A673 (cell line): ENCODE results near the gene CAMSAP1. TPM values are rescaled to one million over a fixed set of nuclear protein-coding genes. Genes with fewer than 3 reads are reported as not detected.

Source experiments
- BruUV-seq: library from RNA; stranded (reverse); fragments of 400-500 nt; replicated peaks from 2 replicates; lab custom pipeline; 2021; lab: Mats Ljungman, UMichigan
- CTCF ChIA-PET: fragments of 300-600 bp; sonication (Branson Sonifier 250); formaldehyde crosslinking; loops from one replicate; lab custom pipeline; 2022; ENCODE audit warnings: antibody characterized with exemption; lab: Charles Lee
- POLR2A ChIA-PET: fragments of 300-600 bp; sonication (Branson Sonifier 250); formaldehyde crosslinking; loops from one replicate; lab custom pipeline; 2022; ENCODE audit warnings: antibody characterized with exemption; ENCODE audit not compliant: low non-redundant PET; lab: Charles Lee
- DNase-seq: peaks from one replicate; pipeline ENCODE4 v3.0.0-alpha.2; 2015; ENCODE audit warnings: low spot score
- H3K27ac ChIP-seq: fragments of 200-600 bp; sonication (generic); 2 replicates; pipeline ENCODE4 v1.5.1; 2016; ENCODE audit warnings: mixed run types, low read depth, mild to moderate bottlenecking, mixed read lengths, antibody characterized with exemption, low read length; ENCODE audit not compliant: poor library complexity, severe bottlenecking
- H3K27me3 ChIP-seq: fragments of 200-600 bp; sonication (generic); replicated peaks from 2 replicates; pipeline ENCODE4 v1.6.1; 2017; ENCODE audit warnings: mixed run types, low read depth, mild to moderate bottlenecking, mixed read lengths, antibody characterized with exemption, low read length; ENCODE audit not compliant: insufficient read depth, poor library complexity
- H3K36me3 ChIP-seq: fragments of 200-600 bp; sonication (generic); 2 replicates; pipeline ENCODE4 v1.6.1; 2016; ENCODE audit warnings: mixed run types, mild to moderate bottlenecking, mixed read lengths, antibody characterized with exemption, low read length; ENCODE audit not compliant: insufficient read depth, poor library complexity, severe bottlenecking
- H3K4me1 ChIP-seq: fragments of 200-600 bp; sonication (generic); 2 replicates; pipeline ENCODE4 v1.6.1; 2017; ENCODE audit warnings: mixed run types, mild to moderate bottlenecking, mixed read lengths, antibody characterized with exemption, low read length; ENCODE audit not compliant: insufficient read depth, poor library complexity, severe bottlenecking
- H3K4me3 ChIP-seq: fragments of 200-600 bp; sonication (generic); 2 replicates; pipeline ENCODE4 v1.5.1; 2016; ENCODE audit warnings: low read depth, mixed run types, mild to moderate bottlenecking, mixed read lengths, low read length; ENCODE audit not compliant: poor library complexity, severe bottlenecking
- H3K9me3 ChIP-seq: fragments of 200-600 bp; sonication (generic); 2 replicates; pipeline ENCODE4 v1.6.1; 2016; ENCODE audit warnings: mixed run types, low read depth, mild to moderate bottlenecking, mixed read lengths, antibody characterized with exemption, low read length; ENCODE audit not compliant: poor library complexity, severe bottlenecking
- EZH2 ChIP-seq: fragments of 200-600 bp; sonication (generic); IDR thresholded peaks from 2 replicates; pipeline ENCODE4 v1.6.1; 2017; ENCODE audit warnings: borderline replicate concordance, low read depth, mild to moderate bottlenecking, mixed read lengths, antibody characterized with exemption, low read length; ENCODE audit not compliant: poor library complexity, severe bottlenecking
- intact Hi-C: fragments of 100-400 bp; cut with micrococcal nuclease; formaldehyde crosslinking; loops from one replicate; pipeline ENCODE4 v1.10.0; 2022; ENCODE audit not compliant: unreplicated experiment
- total RNA-seq: library from RNA; stranded (reverse); gene quantifications from 2 replicates; pipeline ENCODE4 v1.2.3, GENCODE V29; 2021
- TF ChIP-seq, protein P1 (sequence below): fragments of 300-800, 200-600 bp; sonication (generic); conservative IDR thresholded peaks from 2 replicates; pipeline ENCODE4 v1.5.1; 2017; ENCODE audit warnings: low read depth, mild to moderate bottlenecking, antibody characterized with exemption, low read length, moderate library complexity, mixed read lengths

Gene CAMSAP1
- total RNA-seq, 1 experiment from 2014 or later: 52.3 TPM

DNA sequence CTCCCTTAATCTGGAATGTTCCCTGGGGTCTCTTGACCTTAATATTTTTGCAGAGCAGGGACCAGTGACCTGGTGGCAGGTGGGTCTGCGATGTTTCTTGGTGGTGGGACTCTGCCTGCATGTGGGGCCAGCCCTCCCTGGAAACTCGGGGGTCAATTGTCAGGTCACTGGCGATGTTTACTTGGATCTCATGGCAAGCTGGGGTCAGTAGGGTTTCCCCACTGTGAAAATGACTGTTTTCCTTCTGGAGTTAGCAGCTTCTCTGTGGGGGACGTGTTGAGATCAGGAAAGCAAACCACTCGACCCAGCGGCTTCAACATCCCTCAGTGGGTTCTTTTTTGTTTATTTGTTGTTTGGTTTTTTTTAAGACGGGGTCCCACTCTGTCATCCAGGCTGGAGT is 131.4 kb downstream of the CAMSAP1 start:
- Histone ChIP-seq H3K36me3 (no peaks in the 10 kb centered on the region), H3K4me1 (no peaks in the 10 kb centered on the region), H3K27me3 (no peaks in the 10 kb centered on the region), H3K9me3 (no peaks in the 10 kb centered on the region), H3K27ac (no peak overlapping the region), H3K4me3 (no peak overlapping the region)
- CTCF ChIA-PET: no interaction called here
- intact Hi-C loops: no loop called here
- POLR2A ChIA-PET: no interaction called here
- DNase-seq: no peak
- no TSS peak for BruUV-seq
- TF ChIP-seq, protein P1, sequence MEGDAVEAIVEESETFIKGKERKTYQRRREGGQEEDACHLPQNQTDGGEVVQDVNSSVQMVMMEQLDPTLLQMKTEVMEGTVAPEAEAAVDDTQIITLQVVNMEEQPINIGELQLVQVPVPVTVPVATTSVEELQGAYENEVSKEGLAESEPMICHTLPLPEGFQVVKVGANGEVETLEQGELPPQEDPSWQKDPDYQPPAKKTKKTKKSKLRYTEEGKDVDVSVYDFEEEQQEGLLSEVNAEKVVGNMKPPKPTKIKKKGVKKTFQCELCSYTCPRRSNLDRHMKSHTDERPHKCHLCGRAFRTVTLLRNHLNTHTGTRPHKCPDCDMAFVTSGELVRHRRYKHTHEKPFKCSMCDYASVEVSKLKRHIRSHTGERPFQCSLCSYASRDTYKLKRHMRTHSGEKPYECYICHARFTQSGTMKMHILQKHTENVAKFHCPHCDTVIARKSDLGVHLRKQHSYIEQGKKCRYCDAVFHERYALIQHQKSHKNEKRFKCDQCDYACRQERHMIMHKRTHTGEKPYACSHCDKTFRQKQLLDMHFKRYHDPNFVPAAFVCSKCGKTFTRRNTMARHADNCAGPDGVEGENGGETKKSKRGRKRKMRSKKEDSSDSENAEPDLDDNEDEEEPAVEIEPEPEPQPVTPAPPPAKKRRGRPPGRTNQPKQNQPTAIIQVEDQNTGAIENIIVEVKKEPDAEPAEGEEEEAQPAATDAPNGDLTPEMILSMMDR: no peak
- TF ChIP-seq EZH2: no peak

DNA sequence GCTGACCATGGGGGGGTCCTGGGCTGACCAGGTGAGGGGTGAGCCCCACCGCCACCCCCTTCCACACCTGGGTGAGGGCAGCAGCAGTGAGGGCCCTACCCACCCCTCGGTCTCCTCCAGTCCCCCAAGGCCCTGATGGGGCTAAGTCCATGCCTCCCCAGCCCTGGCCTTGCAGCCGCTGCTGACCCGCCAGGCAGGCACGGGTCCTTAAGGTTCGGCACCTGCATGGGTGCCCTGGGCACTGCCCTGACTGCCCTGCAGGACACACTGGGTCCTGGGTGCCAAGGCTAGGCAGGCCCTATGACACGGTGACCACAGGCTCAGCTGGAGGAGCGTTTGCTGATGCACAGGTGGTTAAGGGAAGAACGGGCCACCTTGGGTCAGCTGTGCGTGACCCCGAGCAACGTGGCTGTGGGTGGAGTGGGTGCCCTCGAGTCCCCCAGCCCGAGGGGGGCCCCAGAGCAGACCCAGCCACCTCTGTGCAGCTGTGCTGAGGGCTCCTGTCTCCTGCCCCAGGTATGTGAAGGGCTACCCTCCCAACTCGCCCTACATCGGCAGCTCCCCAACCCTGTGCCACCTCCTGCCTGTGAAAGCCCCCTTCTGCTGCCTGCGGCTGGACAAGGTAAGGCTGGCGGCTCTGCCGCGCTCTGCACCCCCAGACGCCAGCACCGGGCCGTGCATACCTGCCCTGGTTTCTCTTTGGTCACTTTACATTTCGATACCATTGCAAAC is 132.4 kb downstream of the CAMSAP1 start:
- BruUV-seq: no TSS peak
- intact Hi-C loops: no loop called here
- CTCF ChIA-PET: no interaction called here
- no peak overlapping the region for H3K27ac ChIP-seq
- H3K27me3 ChIP-seq: no peaks in the 10 kb centered on the region
- no peak for DNase-seq
- no peak overlapping the region for H3K4me3 ChIP-seq
- H3K4me1 ChIP-seq: no peaks in the 10 kb centered on the region
- H3K9me3 ChIP-seq: no peaks in the 10 kb centered on the region
- H3K36me3 ChIP-seq: no peaks in the 10 kb centered on the region
- POLR2A ChIA-PET: no interaction called here
- no peak for TF ChIP-seq EZH2
- TF ChIP-seq, protein P1: no peak

DNA sequence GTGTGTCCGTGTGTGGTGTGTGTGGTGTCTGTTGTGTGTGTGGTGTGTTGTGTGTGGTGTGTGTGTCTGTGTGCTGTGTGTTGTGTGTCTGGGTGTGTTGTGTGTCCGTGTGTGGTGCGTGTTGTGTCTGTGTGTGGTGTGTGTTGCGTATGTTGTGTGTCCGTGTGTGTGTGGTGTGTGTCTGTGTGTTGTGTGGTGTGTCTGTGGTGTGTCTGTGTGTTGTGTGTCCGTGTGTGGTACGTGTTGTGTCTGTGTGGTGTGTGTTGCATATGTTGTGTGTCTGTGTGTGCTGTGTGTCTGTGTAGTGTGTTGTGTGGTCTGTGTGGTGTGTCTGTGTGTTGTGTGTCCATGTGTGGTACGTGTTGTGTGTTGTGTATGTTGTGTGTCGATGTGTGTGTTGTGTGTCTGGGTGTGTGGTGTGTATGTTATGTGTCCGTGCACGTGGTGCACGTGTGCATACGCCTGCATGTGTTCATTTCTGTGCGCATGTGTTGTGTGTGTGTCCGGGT is 133.1 kb downstream of the CAMSAP1 start:
- no peaks in the 10 kb centered on the region for H3K36me3 ChIP-seq
- ChIA-PET POLR2A (no interaction called here), CTCF (no interaction called here)
- no peak overlapping the region for H3K27ac ChIP-seq
- DNase-seq: no peak
- intact Hi-C loops: no loop called here
- BruUV-seq: no TSS peak
- no peaks in the 10 kb centered on the region for H3K9me3 ChIP-seq
- no peaks in the 10 kb centered on the region for H3K27me3 ChIP-seq
- H3K4me1 ChIP-seq: no peaks in the 10 kb centered on the region
- TF ChIP-seq, protein P1: no peak
- TF ChIP-seq EZH2: no peak
- no peak overlapping the region for H3K4me3 ChIP-seq
